HG03521 (cell line): ENCODE measurements around the gene GCK.

Experiments
- ATAC-seq: cut with Tn5 transposase; IDR thresholded peaks from one replicate; pipeline ENCODE4 v1.9.1; 2021; ENCODE audit warnings: mild to moderate bottlenecking, moderate library complexity; ENCODE audit not compliant: unreplicated experiment

GCK gene

DNA sequence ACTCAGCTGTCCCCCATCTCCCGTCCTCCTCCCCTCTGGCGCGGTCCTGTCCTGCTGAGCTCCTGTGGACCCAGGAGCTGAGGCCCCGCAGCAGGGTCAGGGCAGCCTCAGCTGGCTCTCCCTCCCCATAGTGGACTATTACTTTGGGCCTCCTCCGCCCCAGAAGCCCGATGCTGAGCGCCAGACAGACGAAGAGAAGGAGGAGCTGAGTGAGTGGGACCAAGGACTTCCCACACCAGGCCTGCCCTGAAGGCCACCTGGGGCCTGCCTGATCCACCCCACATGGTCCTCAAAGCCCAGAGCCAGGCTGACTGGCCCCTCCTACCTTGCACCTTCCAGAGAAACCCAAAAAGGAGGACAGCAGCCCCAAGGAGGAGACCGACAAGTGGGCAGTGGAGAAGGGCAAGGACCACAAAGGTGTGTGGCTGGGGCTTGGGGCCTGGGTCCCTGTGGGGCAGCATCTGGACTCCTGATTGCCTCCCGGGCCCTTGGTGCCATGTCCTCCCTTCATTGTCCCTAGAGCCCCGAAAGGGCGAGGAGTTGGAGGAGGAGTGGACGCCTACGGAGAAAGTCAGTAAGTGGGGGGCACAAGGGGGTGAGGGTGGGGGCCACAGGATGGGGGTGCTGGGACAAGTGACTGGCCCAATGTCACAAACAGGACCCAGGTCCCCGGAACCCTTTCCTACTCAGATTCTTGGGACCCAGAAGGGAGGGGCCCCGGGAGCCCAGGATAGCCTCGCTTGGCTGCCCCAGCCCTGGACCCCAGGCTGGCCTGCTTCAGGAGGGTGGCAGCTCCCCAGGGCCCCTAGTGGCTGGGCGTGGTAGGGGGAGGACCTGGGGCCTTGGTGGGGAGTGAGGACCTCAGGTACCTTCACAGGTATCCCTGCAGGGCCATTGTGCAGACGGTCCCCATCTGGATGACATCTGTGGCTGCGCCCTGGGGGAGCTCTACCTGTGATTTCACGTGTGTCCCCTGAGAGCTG, 80.2 kb downstream of the GCK start:
- ATAC-seq: no peak

DNA sequence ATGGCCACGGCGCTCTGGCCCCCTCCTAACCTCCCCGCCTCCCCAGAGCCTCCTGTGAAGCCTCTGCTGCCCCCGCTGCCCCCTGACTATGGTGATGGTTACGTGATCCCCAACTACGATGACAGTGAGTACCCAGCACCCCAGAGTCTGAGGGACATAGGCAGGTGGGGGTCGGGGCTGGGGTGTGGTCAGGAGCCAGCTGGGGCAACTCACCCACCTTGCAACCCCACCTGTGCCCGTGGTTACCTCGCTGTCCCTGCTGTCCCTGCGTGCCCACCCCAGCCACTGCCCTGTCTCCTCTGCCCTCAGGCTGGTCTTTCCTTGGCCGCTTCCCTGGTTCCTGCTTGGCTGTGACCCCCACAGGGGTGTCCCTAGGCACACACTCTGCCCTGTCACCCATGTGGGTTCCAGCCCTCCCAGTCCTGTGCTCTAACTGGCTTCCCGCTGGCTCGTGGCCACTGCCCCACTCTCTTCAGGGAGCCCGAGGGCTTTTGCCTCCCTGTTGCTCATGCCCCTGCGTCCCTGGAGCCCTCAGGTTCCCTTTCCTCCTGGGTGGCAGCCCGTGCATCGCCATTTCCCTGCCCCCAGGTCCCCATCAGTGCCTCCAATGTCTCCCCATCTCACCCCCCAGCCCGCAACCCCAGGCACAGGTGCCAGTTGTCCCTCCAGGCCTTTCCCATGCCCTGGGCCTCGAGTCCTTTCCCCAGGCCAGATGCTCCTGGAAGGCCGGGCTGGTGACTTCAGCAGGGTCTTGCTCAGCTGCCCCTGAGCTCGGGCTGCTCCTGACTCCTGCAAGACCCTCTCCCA, 81.1 kb downstream of the GCK start:
- no peak for ATAC-seq

GRCh38 chr7:44107116-44107960, 81.9 kb downstream of the GCK start:
- ATAC-seq: no peak

- no peak for ATAC-seq
Observed at GRCh38 chr7:44106311-44107065, 82.8 kb downstream of the GCK start.

DNA sequence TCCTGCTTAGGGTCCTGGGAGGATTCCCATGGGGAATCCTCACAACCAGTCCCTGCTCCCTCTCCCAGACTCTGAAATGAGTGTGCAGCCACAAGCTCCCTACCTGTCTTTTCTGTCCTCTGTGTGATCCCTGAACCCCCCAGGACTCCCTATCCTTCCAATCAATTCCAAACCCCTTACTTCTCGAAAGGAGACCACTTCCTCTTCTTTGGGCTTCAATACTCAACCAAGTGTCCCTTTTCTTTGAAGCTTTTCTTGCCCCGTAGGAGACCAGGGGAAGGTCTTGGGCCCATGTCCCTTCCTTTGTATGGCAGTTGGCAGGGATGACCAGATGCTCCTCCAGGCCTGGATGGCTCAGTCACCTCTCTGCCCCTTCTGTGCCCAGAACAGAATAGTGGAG, 83.4 kb downstream of the GCK start:
- no peak for ATAC-seq

DNA sequence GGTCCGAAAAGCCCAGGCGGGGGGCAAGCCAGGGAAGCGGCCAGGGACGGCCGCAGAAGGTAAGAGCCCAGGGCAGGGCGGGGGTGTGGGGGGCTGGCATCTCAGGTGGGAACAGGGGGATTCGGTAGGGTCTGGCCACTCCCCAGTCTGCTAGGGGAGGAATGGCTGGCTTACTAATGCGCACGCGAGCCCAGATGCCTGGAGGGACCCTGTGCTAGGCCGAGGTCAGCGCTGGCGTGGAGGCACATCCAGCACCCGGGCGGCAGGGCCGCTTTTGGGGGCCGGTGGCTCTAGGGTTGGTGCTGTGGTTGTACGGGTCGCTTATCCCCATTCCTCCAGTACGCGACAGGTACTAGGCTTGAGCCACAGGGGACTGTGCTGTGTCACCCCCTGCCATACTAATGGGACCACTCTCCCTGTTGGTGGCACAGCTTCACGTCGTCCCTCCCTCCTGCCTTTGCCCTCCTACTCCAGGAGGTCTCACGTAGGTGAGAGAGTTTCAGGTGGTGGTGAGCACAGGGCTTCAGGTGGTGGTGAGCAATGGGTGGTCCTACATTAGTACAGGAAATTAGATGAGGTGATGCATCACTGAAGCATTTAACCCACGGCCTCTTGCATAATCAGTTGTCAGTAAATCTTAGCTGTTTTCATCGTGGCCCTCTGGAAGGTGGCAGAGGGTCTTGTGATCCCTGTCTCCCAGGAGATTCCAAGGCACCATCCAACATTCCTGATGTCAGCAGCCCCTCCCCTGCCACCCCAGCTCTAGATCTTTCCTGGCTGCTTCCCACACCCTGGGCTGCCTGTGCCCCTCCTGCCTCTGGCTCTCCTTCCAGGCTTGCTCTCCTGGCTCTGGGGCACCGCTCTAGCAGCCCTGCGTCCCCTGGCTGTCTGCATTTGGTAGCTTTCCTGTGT, 84.1 kb downstream of the GCK start:
- ATAC-seq: no peak

GRCh38 chr7:44103923-44104859, 85.0 kb downstream of the GCK start, which contains the start of gene AEBP1:
TSS of gene AEBP1 (plus strand) at chr7:44104345. CDS start at chr7:44104666, 321 bp downstream.
- ATAC-seq: no peak

- ATAC-seq: no peak
Observed at GRCh38 chr7:44103566-44103922, 85.7 kb downstream of the GCK start.

GRCh38 chr7:44102846-44103565, 86.2 kb downstream of the GCK start:
- no peak for ATAC-seq

GRCh38 chr7:44101966-44102845, 87.0 kb downstream of the GCK start:
- ATAC-seq: no peak

GRCh38 chr7:44101303-44101965, 87.8 kb downstream of the GCK start:
- ATAC-seq: no peak

- ATAC-seq: no peak
Observed at GRCh38 chr7:44100458-44101302, 88.6 kb downstream of the GCK start.

DNA sequence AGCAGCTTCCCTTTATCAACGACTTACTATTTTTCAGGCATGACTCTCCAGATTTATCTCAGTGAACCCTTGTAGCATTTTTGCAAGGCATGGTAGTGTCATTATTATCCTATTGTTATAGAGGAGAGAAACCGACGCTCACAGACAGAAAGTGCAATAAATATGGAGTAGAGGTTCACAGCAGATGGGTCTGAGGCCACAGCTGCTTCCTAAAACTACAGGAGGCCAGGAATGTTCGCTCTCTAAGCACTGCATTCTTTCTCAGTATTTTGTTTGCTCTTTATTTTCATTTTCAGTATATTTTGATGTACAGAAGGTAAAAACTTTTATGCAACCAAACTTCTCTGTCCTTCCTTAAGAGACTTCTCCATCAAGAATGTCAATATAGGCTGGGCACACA, 89.6 kb downstream of the GCK start:
- ATAC-seq: no peak

DNA sequence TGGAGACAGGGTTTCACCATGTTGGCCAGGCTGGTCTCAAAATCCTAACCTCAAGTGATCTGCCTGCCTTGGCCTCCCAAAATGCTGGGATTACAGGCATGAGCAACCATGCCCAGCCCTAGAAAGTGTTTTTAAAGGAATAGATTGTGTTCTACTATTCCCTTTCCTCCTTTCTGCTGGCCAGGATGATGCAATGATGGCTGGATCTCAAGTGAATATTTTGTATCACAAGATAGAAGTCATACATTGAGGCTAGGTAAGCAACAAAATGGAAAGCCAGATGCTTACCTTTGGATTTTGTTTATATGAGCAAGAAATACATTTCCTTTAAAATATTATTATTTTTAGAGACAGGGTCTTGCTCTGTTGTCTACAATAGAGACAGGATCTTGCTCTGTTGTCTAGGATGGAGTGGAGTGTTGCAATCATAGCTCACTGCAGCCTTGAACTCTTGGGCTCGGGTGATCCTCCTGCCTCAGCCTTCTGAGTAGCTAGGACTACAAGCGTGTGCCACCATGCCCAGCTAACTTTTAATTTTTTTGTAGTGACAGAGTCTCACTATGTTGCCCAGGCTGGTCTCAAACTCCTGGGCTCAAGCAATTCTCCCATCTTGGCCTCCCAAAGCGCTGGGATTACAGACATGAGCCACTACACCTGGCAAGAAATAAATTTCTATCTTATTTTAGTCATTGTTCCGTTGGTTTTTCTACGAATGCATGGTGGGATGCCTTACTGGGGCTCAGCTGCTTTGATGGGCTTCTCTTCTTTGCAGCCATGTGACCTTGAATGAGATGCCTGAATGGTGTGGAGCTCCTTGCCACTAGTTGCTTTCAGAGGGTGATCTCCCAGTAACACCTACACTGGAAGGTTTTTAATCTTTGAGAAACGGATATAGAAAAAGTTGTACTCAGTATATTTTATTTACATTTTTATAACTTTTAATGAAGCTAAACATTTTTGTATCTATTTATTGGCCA, 90.9 kb downstream of the GCK start:
- ATAC-seq: no peak
